ENCODE data around the gene RPL4.

The RPL4 gene

DNA sequence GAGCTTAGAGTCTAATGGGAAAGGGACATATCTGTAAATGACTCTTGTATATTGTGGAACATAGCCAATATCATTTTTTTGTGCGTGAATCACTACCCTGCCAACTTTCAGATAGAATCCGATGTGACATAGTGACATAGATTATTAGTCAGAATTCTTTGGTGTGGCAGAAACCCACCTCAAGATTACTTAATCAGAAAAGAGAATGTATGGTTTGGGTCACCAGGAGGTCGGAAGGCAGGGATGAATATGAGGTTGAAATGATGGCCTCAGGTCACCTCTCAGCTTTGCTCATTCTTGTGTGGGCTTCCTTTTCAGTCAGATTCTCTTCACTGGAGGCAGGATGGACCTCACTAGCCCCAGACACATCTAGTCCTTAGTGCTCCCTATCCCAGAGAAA, 48.4 kb downstream of the RPL4 start:
- DNase-seq (ENCODE audit: low read depth) = no peak

- no peak for DNase-seq (ENCODE audit: low read depth)
These were observed 50.5 kb downstream of the RPL4 start for GRCh38 chr15:66454143-66454542.

DNA sequence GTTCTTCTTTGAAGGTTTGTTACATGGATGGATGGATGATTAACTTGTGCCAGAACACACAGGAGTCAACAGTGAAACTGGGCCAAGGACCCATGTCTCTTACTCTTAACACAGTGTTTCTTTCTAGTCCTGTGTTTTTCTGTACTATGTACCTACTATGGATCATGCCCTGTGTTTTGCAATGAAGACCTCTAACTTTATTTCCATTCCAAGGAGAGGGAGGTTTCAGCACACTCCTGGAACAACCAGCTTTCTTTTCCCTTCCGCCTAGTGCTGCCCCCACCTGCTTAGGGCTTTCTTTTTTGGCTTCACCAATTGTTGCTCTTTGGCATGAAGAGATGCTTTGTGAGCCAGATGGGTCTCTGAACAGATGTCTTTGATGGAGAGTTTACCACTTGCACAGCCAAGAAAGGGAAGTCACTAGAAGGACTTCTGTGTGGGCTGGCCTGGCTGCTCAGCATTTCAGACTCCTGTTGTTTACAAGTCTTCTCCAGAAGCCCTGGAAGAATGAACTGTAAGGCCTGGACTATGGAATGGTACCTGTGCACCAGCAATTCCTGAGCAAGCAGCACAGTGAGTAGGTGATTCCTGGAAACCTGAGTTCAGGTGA, 51.6 kb downstream of the RPL4 start:
- no peak for DNase-seq (ENCODE audit: low read depth)

DNA sequence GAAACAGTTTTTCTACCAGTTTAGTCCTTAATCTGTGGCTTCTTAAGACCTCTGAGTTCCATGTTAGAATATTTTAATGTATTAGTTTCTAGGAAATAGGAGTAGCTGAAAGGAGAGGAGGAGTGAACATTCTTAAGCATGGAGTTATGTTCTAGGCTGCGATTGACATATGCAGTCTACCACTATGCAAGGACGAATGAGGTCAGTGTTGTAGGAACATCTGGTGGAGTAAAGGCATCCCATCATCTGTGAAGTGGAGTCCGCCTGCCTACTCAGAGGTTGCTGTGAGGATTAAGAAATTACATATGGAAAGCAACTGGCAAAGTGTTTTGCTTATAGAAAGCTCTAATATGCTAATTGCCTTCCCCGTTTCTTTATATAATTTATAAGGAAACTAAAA, 52.2 kb downstream of the RPL4 start:
- DNase-seq (ENCODE audit: low read depth) = no peak

Data from stimulated activated CD8-positive, alpha-beta memory T cell treated with anti-CD3 and anti-CD28 coated beads, Interleukin-12 subunit alpha, Interleukin-12 subunit beta, amount 100 ng/mL, for 4 hours (primary cell).